Testis (tissue), 2 donors: ENCODE results near the gene RASAL1.

Source experiments
- POLR2A ChIP-seq: fragments of 450-650 bp; IDR thresholded peaks from one replicate; pipeline ENCODE4 v1.6.1; 2017; ENCODE audit warnings: antibody characterized with exemption, mild to moderate bottlenecking, moderate library complexity
- TF ChIP-seq, protein P1 (sequence below), 3 experiments: fragments of 450-650 bp in 2 of 3; fragments of 200-600 bp in 1 of 3; sonication (generic) in 1 of 3; IDR thresholded peaks; one replicate each; pipeline ENCODE4 v1.5.1; 2016 to 2019; ENCODE audit warnings: antibody characterized with exemption in 3 of 3, mild to moderate bottlenecking in 2 of 3, moderate library complexity in 1 of 3

DNA sequence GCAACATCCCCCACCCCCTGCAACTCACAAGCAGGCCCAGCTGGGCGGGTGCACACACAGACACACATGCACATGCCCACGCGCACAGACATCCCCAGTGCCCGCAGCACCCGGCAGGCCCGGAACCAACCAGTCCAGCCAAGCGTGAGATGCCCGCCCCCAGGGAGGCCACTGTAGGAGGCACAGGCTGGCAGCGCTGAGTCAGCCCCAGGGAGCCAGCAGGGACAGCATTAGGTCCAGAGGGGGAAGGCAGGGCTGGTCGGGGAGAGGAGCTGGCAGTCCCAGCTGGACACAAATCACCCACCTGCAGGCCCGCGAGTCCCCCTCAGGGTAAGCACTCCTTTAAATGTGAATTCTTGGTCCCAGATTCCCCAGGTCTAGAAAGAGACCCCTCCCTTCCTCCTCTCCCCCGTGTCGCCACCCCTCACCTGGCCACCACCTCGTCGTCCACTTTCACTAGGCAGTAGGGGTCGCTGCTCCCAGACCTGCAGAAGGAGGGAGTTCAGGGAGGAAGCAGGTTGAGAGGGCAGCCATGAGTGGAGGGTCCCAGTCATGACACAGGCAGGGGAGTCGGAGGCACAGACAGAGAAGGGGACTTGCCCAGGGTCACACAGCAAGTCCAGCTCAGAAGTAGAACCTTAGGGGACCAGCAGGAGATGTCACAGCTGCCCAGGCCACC, 5.0 kb downstream of the RASAL1 start:
- TF ChIP-seq, protein P1, sequence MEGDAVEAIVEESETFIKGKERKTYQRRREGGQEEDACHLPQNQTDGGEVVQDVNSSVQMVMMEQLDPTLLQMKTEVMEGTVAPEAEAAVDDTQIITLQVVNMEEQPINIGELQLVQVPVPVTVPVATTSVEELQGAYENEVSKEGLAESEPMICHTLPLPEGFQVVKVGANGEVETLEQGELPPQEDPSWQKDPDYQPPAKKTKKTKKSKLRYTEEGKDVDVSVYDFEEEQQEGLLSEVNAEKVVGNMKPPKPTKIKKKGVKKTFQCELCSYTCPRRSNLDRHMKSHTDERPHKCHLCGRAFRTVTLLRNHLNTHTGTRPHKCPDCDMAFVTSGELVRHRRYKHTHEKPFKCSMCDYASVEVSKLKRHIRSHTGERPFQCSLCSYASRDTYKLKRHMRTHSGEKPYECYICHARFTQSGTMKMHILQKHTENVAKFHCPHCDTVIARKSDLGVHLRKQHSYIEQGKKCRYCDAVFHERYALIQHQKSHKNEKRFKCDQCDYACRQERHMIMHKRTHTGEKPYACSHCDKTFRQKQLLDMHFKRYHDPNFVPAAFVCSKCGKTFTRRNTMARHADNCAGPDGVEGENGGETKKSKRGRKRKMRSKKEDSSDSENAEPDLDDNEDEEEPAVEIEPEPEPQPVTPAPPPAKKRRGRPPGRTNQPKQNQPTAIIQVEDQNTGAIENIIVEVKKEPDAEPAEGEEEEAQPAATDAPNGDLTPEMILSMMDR (IDR thresholded peaks at IDR 0.05), result no peak
- no peak for TF ChIP-seq POLR2A
